H9 (cell line): ENCODE results near the gene NET1. TPM values are rescaled to one million over a fixed set of nuclear protein-coding genes. Genes with fewer than 3 reads are reported as not detected.

ENCODE experiments used
- DNase-seq: peaks from one replicate; pipeline ENCODE4 v3.0.0-alpha.2; 2017
- H2AFZ ChIP-seq: one replicate; pipeline ENCODE4 v1.6.1; 2013; ENCODE audit warnings: mild to moderate bottlenecking, low read length, control low read depth, moderate library complexity
- H2AK5ac ChIP-seq: 2 replicates; pipeline ENCODE4 v1.6.1; 2013; ENCODE audit warnings: low read length, control low read depth, mixed read lengths; ENCODE audit not compliant: insufficient read length
- H2BK120ac ChIP-seq: one replicate; pipeline ENCODE4 v1.6.1; 2013; ENCODE audit warnings: low read depth, mild to moderate bottlenecking, low read length, control low read depth, inconsistent platforms; ENCODE audit not compliant: poor library complexity, severe bottlenecking
- H2BK12ac ChIP-seq: 2 replicates; pipeline ENCODE4 v1.6.1; 2013; ENCODE audit warnings: low read length, control low read depth, mixed read lengths, low read depth; ENCODE audit not compliant: insufficient read length
- H2BK15ac ChIP-seq: 2 replicates; pipeline ENCODE4 v1.6.1; 2013; ENCODE audit warnings: low read depth, low read length, control low read depth
- H2BK20ac ChIP-seq: one replicate; pipeline ENCODE4 v1.6.1; 2013; ENCODE audit warnings: low read depth, mild to moderate bottlenecking, low read length, control low read depth, inconsistent platforms; ENCODE audit not compliant: poor library complexity, severe bottlenecking
- H2BK5ac ChIP-seq: 2 replicates; pipeline ENCODE4 v1.6.1; 2013; ENCODE audit warnings: low read length, control low read depth, mixed read lengths; ENCODE audit not compliant: insufficient read length
- H3K14ac ChIP-seq: 2 replicates; pipeline ENCODE4 v1.6.1; 2013; ENCODE audit warnings: low read length, control low read depth; ENCODE audit not compliant: insufficient read depth
- H3K18ac ChIP-seq: 2 replicates; pipeline ENCODE4 v1.6.1; 2013; ENCODE audit warnings: low read depth, mild to moderate bottlenecking, mixed read lengths, low read length, control low read depth; ENCODE audit not compliant: insufficient read length
- H3K23ac ChIP-seq: 2 replicates; pipeline ENCODE4 v1.6.1; 2013; ENCODE audit warnings: low read length, control low read depth, mixed read lengths, low read depth; ENCODE audit not compliant: insufficient read length
- H3K23me2 ChIP-seq: 2 replicates; pipeline ENCODE4 v1.6.1; 2013; ENCODE audit warnings: low read depth, mild to moderate bottlenecking, mixed read lengths, low read length, control low read depth; ENCODE audit not compliant: insufficient read length, poor library complexity, severe bottlenecking
- H3K27ac ChIP-seq: 2 replicates; pipeline ENCODE4 v1.5.1; 2013; ENCODE audit warnings: low read length, control low read depth, mixed read lengths, low read depth; ENCODE audit not compliant: insufficient read length
- H3K27me3 ChIP-seq: 2 replicates; pipeline ENCODE4 v1.6.1; 2013; ENCODE audit warnings: low read length, control low read depth, inconsistent platforms; ENCODE audit not compliant: insufficient read depth
- H3K4ac ChIP-seq: 2 replicates; pipeline ENCODE4 v1.6.1; 2013; ENCODE audit warnings: low read depth, mild to moderate bottlenecking, control low read depth, inconsistent platforms, low read length, moderate library complexity
- H3K4me1 ChIP-seq: 2 replicates; pipeline ENCODE4 v1.6.1; 2013; ENCODE audit warnings: low read length, control low read depth, inconsistent platforms; ENCODE audit not compliant: insufficient read depth
- H3K4me2 ChIP-seq: 2 replicates; pipeline ENCODE4 v1.6.1; 2013; ENCODE audit warnings: low read length, control low read depth, mixed read lengths; ENCODE audit not compliant: insufficient read length, insufficient read depth
- H3K56ac ChIP-seq: 2 replicates; pipeline ENCODE4 v1.6.1; 2013; ENCODE audit warnings: low read depth, mild to moderate bottlenecking, mixed read lengths, low read length, control low read depth; ENCODE audit not compliant: insufficient read length
- H3K79me1 ChIP-seq: 2 replicates; pipeline ENCODE4 v1.6.1; 2013; ENCODE audit warnings: low read depth, mild to moderate bottlenecking, moderate library complexity, low read length, control low read depth, inconsistent platforms; ENCODE audit not compliant: insufficient read depth, poor library complexity, severe bottlenecking
- H3K79me2 ChIP-seq: 2 replicates; pipeline ENCODE4 v1.6.1; 2013; ENCODE audit warnings: low read length, control low read depth, inconsistent platforms; ENCODE audit not compliant: insufficient read depth
- H3K9ac ChIP-seq: 2 replicates; pipeline ENCODE4 v1.6.1; 2013; ENCODE audit warnings: low read length, control low read depth, mixed read lengths; ENCODE audit not compliant: insufficient read length; ENCODE audit errors: extremely low read depth
- H3K9me3 ChIP-seq: one replicate; pipeline ENCODE4 v1.6.1; 2013; ENCODE audit warnings: low read depth, low read length, inconsistent platforms; ENCODE audit not compliant: control insufficient read depth
- H3T11ph ChIP-seq: one replicate; pipeline ENCODE4 v1.6.1; 2013; ENCODE audit warnings: mild to moderate bottlenecking, low read length, control low read depth, inconsistent platforms
- H4K20me1 ChIP-seq: one replicate; pipeline ENCODE4 v1.6.1; 2013; ENCODE audit not compliant: control insufficient read depth, insufficient read length, insufficient read depth
- H4K5ac ChIP-seq: 2 replicates; pipeline ENCODE4 v1.6.1; 2013; ENCODE audit warnings: low read depth, mild to moderate bottlenecking, mixed read lengths, low read length, control low read depth; ENCODE audit not compliant: insufficient read length
- H4K8ac ChIP-seq: replicated peaks from 2 replicates; pipeline ENCODE4 v1.6.1; 2013; ENCODE audit warnings: low read length, control low read depth, mixed read lengths, low read depth; ENCODE audit not compliant: insufficient read length
- H4K91ac ChIP-seq: 2 replicates; pipeline ENCODE4 v1.6.1; 2013; ENCODE audit warnings: low read depth, mild to moderate bottlenecking, moderate library complexity, mixed read lengths, low read length, control low read depth; ENCODE audit not compliant: insufficient read length
- H3K27ac Mint-ChIP-seq, 3 experiments: 2 replicates in 2 of 3; 3 replicates in 1 of 3; pipeline ENCODE4 v1.8.0; 2020 to 2021; ENCODE audit warnings: mixed read lengths in 3 of 3, mild to moderate bottlenecking in 1 of 3, moderate library complexity in 1 of 3
- H3K27me3 Mint-ChIP-seq: 2 replicates; pipeline ENCODE4 v1.8.0; 2021; ENCODE audit warnings: low read depth, mild to moderate bottlenecking, moderate library complexity, mixed read lengths
- H3K36me3 Mint-ChIP-seq, 3 experiments: 2 replicates in 2 of 3; 3 replicates in 1 of 3; pipeline ENCODE4 v1.8.0; 2020 to 2021; ENCODE audit warnings: low read depth in 3 of 3, mixed read lengths in 3 of 3; ENCODE audit not compliant: insufficient read depth in 1 of 3
- H3K4me1 Mint-ChIP-seq, 2 experiments: 2 replicates each; pipeline ENCODE4 v1.8.0; 2020; ENCODE audit warnings: mixed read lengths in 2 of 2
- H3K4me3 Mint-ChIP-seq, 2 experiments: 2 replicates in 1 of 2; 3 replicates in 1 of 2; pipeline ENCODE4 v1.8.0; 2020 to 2021; ENCODE audit warnings: mild to moderate bottlenecking in 2 of 2, mixed read lengths in 2 of 2, moderate library complexity in 1 of 2
- H3K9me3 Mint-ChIP-seq, 2 experiments: 2 replicates in 1 of 2; 3 replicates in 1 of 2; pipeline ENCODE4 v1.8.0; 2020; ENCODE audit warnings: mild to moderate bottlenecking in 2 of 2, mixed read lengths in 2 of 2, moderate library complexity in 1 of 2
- WGBS: extraction: QIAGEN DNeasy Blood & Tissue Kit; methylation state at CpG from one replicate; pipeline ENCODE4 v1.1.7; 2013; ENCODE audit warnings: missing lambda C conversion rate, low lambda C conversion rate, mixed read lengths; ENCODE audit not compliant: insufficient read length; ENCODE audit errors: extremely low coverage; 5-methylcytosine and 5-hydroxymethylcytosine counted together
- total RNA-seq: library from RNA; stranded (reverse); gene quantifications from 2 replicates; pipeline ENCODE4 v1.2.1, GENCODE V29; 2021
- TF ChIP-seq, protein P1 (sequence below): fragments of 200-600 bp; sonication (generic); conservative IDR thresholded peaks from 3 replicates; pipeline ENCODE4 v1.8.0; 2021; ENCODE audit warnings: antibody characterized with exemption, mild to moderate bottlenecking

The NET1 gene
- total RNA-seq, 1 experiment from 2014 or later = 50.6 TPM

DNA sequence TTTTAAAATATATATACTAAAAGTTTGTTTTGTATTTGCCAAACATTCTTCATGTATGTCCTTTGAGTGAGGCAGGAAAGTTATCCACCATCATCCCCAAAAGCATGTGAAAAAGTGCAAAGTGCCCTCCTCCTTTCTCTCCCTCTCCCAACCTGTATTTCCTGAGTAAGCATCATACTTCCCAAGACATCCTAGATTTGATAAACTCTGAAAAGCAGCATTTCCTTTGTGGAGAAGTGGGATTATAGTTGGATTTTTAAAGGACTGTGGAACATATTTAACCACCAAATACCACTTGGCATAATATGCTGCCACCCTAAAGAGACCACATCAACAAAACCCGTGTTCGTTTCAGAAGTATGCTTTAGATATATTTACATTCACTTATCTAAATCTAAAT lies 36.9 kb downstream of the NET1 start:
- Histone ChIP-seq H2BK12ac (no peak overlapping the region), H4K5ac (no peak overlapping the region), H3K14ac (no peak overlapping the region), H2AFZ (no peak overlapping the region), H3K9ac (no peak overlapping the region), H4K20me1 (no peaks in the 10 kb centered on the region), H3K23ac (no peak overlapping the region), H3K4ac (no peak overlapping the region), H3K4me1 (no peaks in the 10 kb centered on the region; the same call in 1 of the 2 replicates), H3K27me3 (no peaks in the 10 kb centered on the region), H4K8ac (no peak overlapping the region), H3K23me2 (no peaks in the 10 kb centered on the region), H2BK15ac (no peak overlapping the region), H3K79me1 (no peaks in the 10 kb centered on the region), H3K9me3 (no peaks in the 10 kb centered on the region), H3K4me2 (peak overlapping the region; percentile 53), H2AK5ac (no peak overlapping the region), H2BK20ac (no peak overlapping the region), H3T11ph (no peak overlapping the region), H2BK5ac (no peak overlapping the region), H2BK120ac (no peak overlapping the region), H3K27ac (no peak overlapping the region), H3K79me2 (peaks cover 14% of the 10 kb centered on the region; the same call in 1 of the 2 replicates), H3K56ac (no peak overlapping the region), H3K18ac (no peak overlapping the region), H4K91ac (no peak overlapping the region)
- no peaks in the 10 kb centered on the region for H3K9me3 Mint-ChIP-seq
- no peak overlapping the region for H3K27ac Mint-ChIP-seq
- no peaks in the 10 kb centered on the region for H3K27me3 Mint-ChIP-seq
- WGBS = no CpG with 5 or more reads among the region's 2 CpGs
- no peak for DNase-seq
- peak overlapping the region in 1 of 2 experiments; percentile 62; a peak in 2 of 5 replicates for H3K4me3 Mint-ChIP-seq
- H3K4me1 Mint-ChIP-seq = peaks cover 28 to 29% of the 10 kb centered on the region in 2 experiments
- H3K36me3 Mint-ChIP-seq = peaks cover 27 to 29% (median 28%) of the 10 kb centered on the region in 3 experiments
- TF ChIP-seq, protein P1, sequence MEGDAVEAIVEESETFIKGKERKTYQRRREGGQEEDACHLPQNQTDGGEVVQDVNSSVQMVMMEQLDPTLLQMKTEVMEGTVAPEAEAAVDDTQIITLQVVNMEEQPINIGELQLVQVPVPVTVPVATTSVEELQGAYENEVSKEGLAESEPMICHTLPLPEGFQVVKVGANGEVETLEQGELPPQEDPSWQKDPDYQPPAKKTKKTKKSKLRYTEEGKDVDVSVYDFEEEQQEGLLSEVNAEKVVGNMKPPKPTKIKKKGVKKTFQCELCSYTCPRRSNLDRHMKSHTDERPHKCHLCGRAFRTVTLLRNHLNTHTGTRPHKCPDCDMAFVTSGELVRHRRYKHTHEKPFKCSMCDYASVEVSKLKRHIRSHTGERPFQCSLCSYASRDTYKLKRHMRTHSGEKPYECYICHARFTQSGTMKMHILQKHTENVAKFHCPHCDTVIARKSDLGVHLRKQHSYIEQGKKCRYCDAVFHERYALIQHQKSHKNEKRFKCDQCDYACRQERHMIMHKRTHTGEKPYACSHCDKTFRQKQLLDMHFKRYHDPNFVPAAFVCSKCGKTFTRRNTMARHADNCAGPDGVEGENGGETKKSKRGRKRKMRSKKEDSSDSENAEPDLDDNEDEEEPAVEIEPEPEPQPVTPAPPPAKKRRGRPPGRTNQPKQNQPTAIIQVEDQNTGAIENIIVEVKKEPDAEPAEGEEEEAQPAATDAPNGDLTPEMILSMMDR = no peak
